Ramos (cell line): Measurements from ENCODE around the gene RCAN2.
"Not testable (repeated sequence)": the region's sequence is repeated elsewhere in the genome, so short reads cannot be mapped to it uniquely, and the experiment has no call there.

Source experiments
- in situ Hi-C: fragments of 300-500 bp; cut with MboI; formaldehyde crosslinking; loops from one replicate; pipeline ENCODE4 v1.14.3; 2022; ENCODE audit warnings: low sequenced_read_pairs; ENCODE audit not compliant: unreplicated experiment

The RCAN2 gene

DNA sequence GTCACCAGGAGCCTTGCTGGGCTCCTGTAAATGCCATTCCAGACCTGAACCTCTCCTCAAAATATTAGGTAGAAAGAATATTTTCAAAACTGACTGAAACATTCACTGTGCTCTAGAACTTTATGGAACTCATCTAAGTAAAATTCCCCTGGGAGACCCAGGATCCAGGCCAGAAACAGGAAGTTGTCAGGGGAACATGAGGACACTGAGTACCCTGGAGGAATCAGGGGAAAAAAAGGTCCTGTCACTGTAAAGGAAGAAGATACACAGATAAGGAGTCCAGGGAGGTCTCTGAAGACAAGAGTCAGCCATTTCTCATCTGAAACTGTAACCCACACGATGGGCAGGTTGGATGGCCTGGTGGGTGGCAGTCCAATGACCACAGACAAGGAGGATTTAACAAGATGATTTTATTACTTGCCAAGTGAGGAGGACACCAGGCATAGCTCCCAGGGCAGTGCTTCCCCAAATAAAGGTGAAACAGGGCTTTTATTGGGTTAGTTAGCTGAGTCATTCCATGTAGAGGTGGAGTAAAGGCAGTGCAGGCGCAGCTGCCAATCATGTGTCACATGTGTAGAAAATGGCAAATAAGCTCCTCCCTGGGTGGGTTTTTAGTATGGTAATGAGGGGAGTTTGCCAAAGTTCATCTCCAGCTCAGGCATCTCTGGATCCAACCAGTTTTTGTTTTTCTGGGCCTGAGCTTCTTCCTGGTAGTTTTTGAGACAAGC is 138.5 kb downstream of the RCAN2 start:
- in situ Hi-C loops, result no loop called here

DNA sequence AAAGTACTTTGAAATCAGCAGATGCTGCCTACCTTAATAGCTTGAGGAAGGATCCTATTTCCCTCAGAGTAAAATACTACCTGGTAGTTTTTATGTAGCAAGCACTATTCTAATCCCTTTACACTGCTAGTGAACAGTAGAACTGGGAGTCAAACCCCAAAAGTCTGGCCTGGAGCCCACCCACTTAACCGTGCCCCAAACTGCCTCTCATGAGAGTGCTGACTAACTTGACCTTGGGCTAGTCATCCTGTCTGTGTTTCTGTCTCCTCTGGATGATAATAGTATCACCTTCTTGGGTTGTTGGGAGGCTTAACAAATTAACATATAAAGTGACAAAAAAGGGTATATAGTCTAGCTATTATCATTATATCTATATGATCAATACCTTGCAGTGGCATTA is 140.5 kb downstream of the RCAN2 start:
- in situ Hi-C loops, result no loop called here

DNA sequence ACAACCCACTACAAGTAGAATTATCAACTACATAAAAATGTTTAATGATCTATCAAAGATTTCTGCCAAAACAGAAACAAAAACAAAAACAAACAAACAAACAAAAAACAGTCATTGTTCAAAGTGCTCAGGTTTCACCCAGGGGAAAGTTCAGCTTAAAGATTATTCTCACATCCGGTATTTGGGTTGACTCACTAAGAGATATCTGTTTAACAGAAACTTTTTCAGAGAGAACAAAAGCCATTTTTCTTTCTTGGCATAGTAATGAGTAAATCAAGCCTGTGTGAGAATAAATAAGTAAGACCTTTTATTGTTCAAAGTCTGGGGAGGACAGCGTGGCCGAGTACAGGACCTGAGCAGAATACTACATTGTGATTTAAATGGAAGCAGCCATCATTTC is 143.6 kb downstream of the RCAN2 start:
- in situ Hi-C loops, result no loop called here

DNA sequence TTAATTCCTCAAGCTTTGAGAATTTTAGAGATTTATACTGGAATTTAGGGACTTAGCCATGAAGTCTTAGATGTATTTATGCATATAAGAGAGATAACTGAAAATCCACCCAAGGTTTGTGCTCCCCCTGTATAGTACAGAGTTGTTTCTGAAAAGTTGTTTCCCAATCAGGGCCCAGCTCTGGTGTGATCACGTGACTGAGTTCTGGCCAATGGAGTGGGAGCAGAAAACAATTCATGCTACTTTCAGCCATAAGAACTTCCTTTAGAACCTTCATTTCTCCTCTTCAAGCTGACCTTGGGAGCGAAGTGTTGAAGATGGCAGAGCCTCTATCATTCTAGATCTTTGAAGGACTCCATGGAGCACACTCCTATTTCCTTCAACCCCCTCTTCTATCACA is 151.0 kb downstream of the RCAN2 start:
- in situ Hi-C loops, result no loop called here

- in situ Hi-C loops, result no loop called here
Measured at GRCh38 chr6:46338131-46338530, 153.1 kb downstream of the RCAN2 start.

- in situ Hi-C loops, result no loop called here
Measured at GRCh38 chr6:46334442-46334841, 156.8 kb downstream of the RCAN2 start.

DNA sequence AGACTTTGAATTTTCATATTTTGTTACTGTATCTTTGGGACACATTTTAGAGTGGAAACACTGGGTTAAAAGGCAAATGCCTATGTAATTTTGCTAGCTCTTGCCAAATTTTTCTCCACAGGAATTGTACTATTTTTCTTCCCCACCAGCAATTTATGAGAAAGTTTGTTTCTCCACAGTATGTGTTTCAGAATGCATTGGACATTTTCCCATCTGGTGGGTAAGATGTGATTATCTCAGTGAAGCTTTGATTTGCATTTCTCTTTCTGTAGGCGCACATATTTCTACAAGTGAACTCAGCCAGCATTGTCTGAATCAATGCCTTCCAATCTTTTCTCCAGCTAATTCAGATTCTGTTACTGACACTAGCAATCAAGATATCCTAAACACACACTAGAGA is 157.8 kb downstream of the RCAN2 start:
- in situ Hi-C loops, result no loop called here

- in situ Hi-C loops, result not testable (repeated sequence)
Measured at GRCh38 chr6:46332448-46332847, 158.8 kb downstream of the RCAN2 start.

GRCh38 chr6:46331461-46331860 is 159.8 kb downstream of the RCAN2 start:
- in situ Hi-C loops, result no loop called here

GRCh38 chr6:46329568-46329967 is 161.7 kb downstream of the RCAN2 start:
- in situ Hi-C loops, result no loop called here

DNA sequence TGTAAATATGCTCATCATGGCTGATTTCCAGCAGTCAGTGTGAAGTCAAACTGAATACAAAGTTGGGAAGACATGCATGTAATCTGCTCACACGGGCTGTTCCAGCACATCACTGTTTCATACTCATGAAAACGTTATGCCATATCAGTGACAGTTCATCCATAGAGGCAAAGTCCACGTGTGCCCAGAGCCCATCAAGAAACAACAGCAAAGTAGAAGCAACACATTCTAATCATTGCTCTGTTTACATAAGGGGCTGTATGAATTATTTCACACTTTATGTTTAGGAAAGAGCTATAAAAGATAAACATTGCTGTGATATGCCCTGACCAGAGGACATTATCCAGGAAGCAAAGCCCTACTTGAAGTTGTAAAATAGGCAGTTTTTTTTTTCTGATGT is 163.5 kb downstream of the RCAN2 start:
- in situ Hi-C loops, result no loop called here

DNA sequence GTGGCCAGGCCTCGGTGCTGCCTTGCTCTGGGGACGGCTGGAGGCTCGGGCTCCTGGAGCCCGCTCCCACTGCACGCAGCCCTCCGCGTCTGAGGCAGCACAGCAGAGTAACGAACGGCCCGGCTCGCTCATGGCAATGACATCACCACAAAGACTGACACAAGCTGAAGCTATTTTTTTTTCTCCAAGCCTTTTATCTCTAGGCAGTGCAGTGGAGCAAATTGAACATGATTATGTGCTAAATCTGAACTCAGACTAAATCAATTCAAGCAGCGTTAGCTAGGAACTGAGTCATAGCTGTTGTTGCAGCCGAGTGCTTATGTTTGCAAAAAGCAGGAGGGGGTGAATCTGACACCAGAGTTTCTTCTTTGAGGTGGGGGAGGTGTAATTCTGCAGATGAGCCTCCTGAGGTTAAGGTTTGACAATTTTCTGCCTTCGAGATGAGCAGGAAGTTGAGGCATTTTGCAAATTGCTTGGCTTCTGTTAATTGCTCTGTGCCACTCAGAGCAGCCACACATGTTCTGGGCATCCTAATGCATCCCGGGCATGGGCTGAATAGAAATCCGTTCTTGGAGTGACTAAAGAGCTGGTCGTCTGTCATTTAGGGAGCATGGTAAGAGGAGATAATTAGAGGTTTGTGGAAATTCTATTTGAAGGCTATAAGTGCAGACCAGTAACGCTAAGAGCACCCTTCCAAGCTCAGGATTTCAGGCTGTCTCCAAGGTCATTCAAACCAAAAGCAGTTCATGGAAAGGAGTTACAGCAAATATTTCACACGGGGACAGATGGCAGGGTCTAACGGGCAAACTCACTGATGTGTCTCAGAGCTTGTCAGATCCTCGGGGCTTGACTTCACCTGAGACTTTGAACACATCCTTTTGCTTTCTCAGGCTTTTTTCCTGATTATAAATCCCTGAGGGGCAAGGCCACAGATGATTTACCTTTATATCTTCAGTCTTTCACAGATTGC is 165.4 kb downstream of the RCAN2 start:
- in situ Hi-C loops, result no loop called here

- in situ Hi-C loops, result no loop called here
Measured at GRCh38 chr6:46324706-46325105, 166.5 kb downstream of the RCAN2 start.

GRCh38 chr6:46323966-46324622 is 167.2 kb downstream of the RCAN2 start:
- in situ Hi-C loops, result no loop called here

DNA sequence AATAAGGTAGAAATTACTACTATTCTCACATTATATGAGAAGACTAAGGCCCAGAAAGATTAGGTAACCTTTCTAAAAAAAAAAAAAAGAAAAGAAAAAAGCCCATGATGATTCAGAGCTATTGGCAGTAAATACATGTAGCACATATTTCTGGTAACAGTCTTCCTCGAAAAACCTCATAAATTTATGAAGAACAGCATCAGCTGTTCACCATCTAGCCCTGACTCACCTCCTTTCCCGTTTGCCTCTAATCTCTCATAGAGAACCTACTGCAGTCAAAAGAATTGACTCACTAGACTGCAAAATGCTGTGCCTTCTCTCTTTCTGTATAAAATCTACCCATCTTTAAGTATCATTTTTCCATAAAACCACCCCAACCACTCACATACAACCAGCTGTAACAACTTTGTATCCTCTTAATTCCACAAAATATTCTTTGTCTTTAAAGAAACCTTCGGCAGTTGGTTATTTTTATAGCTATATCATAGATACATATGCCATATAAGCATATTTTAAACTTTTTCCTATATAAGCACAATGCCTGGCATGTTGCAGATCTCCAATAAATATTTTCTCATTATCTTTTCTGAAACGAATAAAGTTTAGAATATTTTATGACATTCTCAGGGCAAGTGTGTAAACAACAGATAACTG is 167.8 kb downstream of the RCAN2 start:
- in situ Hi-C loops, result no loop called here

DNA sequence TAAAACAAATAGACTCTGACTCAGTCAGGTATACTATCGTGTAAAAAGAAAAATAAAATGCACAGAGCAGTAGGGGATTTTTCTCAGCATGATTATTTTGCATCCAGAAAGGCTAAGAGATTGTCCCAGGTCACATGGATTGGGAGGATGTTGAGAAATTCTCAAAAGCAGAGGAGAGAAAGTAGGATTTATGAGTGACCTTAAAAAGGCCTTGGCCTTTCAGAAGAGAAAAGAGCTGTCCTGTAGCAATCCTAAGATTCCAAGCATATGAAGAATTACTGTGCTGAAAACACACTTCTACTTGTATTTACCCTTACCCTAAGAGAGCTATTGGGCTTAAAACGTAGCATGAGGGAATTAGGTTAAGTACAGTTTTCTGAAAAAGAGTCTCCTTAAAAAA is 170.7 kb downstream of the RCAN2 start:
- in situ Hi-C loops, result no loop called here

GRCh38 chr6:46315589-46315988 is 175.7 kb downstream of the RCAN2 start:
- in situ Hi-C loops, result no loop called here

DNA sequence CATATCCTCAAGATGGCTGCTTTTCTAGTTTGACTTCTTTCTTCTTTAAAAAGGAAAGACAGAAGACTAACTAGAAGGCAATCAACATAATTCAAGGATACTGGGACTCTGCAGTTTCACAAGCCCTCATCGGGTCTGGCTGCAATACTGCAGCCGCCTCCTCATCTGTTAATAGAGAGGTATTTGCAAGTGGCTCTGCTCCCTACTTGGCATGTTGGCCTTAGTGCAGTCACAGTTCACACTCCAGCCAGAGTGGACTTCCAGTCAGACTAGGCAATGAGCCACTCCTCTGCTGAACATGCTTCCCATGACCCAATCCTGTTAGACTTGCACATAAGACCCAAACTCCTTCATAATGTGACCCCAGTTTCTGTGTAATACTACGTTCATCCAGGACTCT is 178.6 kb downstream of the RCAN2 start:
- in situ Hi-C loops, result no loop called here

GRCh38 chr6:46310196-46310595 is 181.1 kb downstream of the RCAN2 start:
- in situ Hi-C loops, result no loop called here

DNA sequence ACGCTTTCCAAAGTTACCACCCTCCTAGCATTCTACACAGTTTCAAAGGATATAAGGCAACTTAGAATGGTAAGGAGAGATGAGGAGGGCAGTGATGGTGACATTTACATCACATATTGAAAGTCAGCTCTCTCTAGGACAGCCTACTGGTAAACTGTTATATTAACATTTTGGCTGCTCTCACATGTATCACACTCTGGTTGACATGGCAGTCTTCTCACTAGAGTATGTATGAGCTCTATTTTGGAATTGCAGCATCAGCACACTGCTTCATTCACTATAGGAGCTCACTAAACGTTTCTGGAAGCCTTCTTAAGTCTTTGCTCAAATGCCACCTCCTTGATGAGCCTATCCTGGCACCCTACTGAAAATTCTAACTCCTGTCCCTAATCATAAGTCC is 184.8 kb downstream of the RCAN2 start:
- in situ Hi-C loops, result no loop called here
